Right lobe of liver (tissue), 4 donors: Measurements from ENCODE around the gene CCT6A.
"Not testable (repeated sequence)": the region's sequence is repeated elsewhere in the genome, so short reads cannot be mapped to it uniquely, and the experiment has no call there.

Experiments
- CTCF ChIP-seq, 4 donors: fragments of 200-600 bp in 3 of 4; fragments of 450-650 bp in 1 of 4; IDR thresholded peaks; one replicate each; pipeline versions ENCODE4 v1.5.1 to v1.8.0; 2016 to 2022; ENCODE audit warnings: antibody characterized with exemption in 4 of 4, mild to moderate bottlenecking in 2 of 4
- POLR2A ChIP-seq: fragments of 450-650 bp; IDR thresholded peaks from one replicate; pipeline ENCODE4 v1.6.1; 2017; ENCODE audit warnings: antibody characterized with exemption, mild to moderate bottlenecking
- donor health status: DM: no; HTN: no; CAD: no.
- donor health status: DM: no; HTN: no; CAD: no.
- donor health status: DM: no; HTN: yes; CAD: no.

GRCh38 chr7:56048763-56049162 is 2.8 kb upstream of the CCT6A start:
- not testable (repeated sequence) for TF ChIP-seq CTCF (IDR thresholded peaks at IDR 0.05); POLR2A
